Endothelial cell (in vitro differentiated cells): ENCODE results near the gene CACNG4. TPM values are rescaled to one million over a fixed set of nuclear protein-coding genes. Genes with fewer than 3 reads are reported as not detected.

Source experiments
- DNase-seq: peaks from one replicate; pipeline ENCODE4 v3.0.0; 2021; ENCODE audit warnings: low spot score
- H3K27ac Mint-ChIP-seq: one replicate; pipeline ENCODE4 v1.8.0; 2021; ENCODE audit warnings: mixed read lengths, inconsistent platforms; ENCODE audit not compliant: unreplicated experiment
- H3K27me3 Mint-ChIP-seq: one replicate; pipeline ENCODE4 v1.8.0; 2021; ENCODE audit warnings: mild to moderate bottlenecking, moderate library complexity, mixed read lengths, inconsistent platforms; ENCODE audit not compliant: unreplicated experiment
- H3K36me3 Mint-ChIP-seq: one replicate; pipeline ENCODE4 v1.8.0; 2021; ENCODE audit warnings: mild to moderate bottlenecking, low read depth, mixed read lengths, inconsistent platforms; ENCODE audit not compliant: unreplicated experiment
- H3K4me1 Mint-ChIP-seq: one replicate; pipeline ENCODE4 v1.8.0; 2021; ENCODE audit warnings: mild to moderate bottlenecking, mixed read lengths, inconsistent platforms; ENCODE audit not compliant: unreplicated experiment
- H3K4me3 Mint-ChIP-seq: one replicate; pipeline ENCODE4 v1.8.0; 2021; ENCODE audit warnings: mild to moderate bottlenecking, mixed read lengths, inconsistent platforms; ENCODE audit not compliant: unreplicated experiment
- H3K9me3 Mint-ChIP-seq: one replicate; pipeline ENCODE4 v1.8.0; 2021; ENCODE audit warnings: mixed read lengths, inconsistent platforms; ENCODE audit not compliant: unreplicated experiment
- total RNA-seq: library from RNA; stranded (reverse); fragmentation: NEBNext Ultra II Directional; extraction: Animal tissue kit (Norgen Biotek cat#: 25700); gene quantifications from one replicate; pipeline ENCODE4 v1.2.1, GENCODE V29; 2021; ENCODE audit not compliant: unreplicated experiment
- TF ChIP-seq, protein P1 (sequence below): fragments of 200-600 bp; sonication (generic); IDR thresholded peaks from one replicate; pipeline ENCODE4 v1.5.0; 2021; ENCODE audit warnings: antibody characterized with exemption; ENCODE audit not compliant: unreplicated experiment

CACNG4 gene
- total RNA-seq, 1 donor from 2014 or later = 0.33 TPM

DNA sequence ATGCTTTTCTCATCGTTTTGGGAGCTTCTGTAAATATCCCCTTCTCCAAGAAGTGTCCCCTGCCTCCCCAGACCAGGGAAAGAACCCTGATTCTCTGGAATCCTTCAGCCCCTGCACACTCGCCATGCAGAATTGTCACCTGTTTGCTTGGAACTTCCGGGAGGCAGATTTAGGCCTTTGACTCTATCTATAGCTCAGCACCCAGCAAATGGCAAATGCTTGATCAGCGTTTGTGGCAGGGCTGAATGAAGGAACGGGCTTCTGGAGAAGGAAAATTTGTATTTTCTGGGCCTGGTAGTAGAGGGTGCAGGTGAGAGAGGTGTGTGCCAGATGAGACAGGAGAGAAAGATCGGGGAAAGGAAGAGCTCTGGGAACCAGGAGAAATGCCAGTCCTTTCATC is 18.3 kb upstream of the CACNG4 start:
- TF ChIP-seq, protein P1, sequence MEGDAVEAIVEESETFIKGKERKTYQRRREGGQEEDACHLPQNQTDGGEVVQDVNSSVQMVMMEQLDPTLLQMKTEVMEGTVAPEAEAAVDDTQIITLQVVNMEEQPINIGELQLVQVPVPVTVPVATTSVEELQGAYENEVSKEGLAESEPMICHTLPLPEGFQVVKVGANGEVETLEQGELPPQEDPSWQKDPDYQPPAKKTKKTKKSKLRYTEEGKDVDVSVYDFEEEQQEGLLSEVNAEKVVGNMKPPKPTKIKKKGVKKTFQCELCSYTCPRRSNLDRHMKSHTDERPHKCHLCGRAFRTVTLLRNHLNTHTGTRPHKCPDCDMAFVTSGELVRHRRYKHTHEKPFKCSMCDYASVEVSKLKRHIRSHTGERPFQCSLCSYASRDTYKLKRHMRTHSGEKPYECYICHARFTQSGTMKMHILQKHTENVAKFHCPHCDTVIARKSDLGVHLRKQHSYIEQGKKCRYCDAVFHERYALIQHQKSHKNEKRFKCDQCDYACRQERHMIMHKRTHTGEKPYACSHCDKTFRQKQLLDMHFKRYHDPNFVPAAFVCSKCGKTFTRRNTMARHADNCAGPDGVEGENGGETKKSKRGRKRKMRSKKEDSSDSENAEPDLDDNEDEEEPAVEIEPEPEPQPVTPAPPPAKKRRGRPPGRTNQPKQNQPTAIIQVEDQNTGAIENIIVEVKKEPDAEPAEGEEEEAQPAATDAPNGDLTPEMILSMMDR = no peak
- Mint-ChIP-seq H3K27ac (no peak overlapping the region), H3K9me3 (no peaks in the 10 kb centered on the region), H3K4me1 (no peaks in the 10 kb centered on the region), H3K36me3 (no peaks in the 10 kb centered on the region), H3K4me3 (no peak overlapping the region), H3K27me3 (peaks cover 3% of the 10 kb centered on the region)
- no peak for DNase-seq

DNA sequence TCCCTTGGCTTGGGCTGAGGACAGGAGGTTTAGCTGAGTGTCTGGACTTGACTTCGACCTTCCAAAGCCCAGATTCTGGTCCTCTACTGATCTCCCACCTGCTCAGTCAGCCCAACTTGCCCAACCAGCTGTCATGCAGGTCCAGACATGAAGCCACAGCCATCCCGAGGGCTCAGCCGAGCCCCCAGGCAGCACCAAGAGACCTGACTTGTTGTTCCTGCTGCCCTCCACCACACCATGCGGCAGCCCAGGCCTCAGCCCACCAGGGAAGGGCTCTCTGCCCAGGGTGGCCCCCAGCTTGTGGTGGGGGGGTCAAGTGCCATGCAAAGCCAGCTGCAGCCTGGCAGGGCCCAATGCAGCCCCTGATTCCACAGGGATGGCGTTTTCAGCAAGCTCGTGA is 17.2 kb upstream of the CACNG4 start:
- DNase-seq = no peak
- Mint-ChIP-seq H3K27me3 (peaks cover 3% of the 10 kb centered on the region), H3K36me3 (no peaks in the 10 kb centered on the region), H3K4me1 (no peaks in the 10 kb centered on the region), H3K9me3 (no peaks in the 10 kb centered on the region), H3K27ac (no peak overlapping the region), H3K4me3 (no peak overlapping the region)
- TF ChIP-seq, protein P1 = no peak

DNA sequence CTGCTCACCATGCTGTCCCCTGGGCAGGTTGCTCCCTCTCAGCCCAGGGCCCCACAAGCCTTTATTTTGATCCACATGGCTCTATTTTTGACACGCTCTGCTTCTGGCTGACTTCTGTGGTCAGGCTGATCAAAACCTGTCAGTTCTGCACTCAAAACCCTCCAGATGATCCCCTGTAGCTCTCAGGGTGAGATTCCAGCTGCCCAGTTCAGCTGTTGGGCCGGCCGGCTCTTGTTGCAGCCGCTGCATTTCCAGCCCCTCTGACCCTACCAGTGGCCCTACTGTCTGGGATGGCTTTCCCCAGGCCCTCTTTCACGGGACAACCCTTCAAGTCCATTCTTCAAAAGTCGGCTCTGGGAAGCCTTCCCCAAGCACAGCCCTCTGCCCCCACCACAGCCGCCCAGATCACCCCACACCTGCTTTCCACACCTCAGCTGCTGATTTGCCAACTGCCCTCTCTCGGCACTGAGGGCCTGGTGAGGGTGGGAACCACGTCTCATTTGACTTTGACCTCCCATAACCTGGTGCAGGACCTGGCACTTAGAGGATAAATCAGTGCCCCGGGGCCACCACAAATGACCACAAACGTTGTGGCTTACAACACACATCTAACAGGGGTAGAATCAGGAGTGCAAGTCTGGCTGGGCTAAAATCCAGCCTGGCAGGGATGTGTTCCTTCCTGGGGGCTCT is 16.3 kb upstream of the CACNG4 start:
- Mint-ChIP-seq H3K9me3 (no peaks in the 10 kb centered on the region), H3K27me3 (peaks cover 3% of the 10 kb centered on the region), H3K4me1 (no peaks in the 10 kb centered on the region), H3K36me3 (no peaks in the 10 kb centered on the region), H3K4me3 (no peak overlapping the region), H3K27ac (no peak overlapping the region)
- TF ChIP-seq, protein P1 = no peak
- no peak for DNase-seq

DNA sequence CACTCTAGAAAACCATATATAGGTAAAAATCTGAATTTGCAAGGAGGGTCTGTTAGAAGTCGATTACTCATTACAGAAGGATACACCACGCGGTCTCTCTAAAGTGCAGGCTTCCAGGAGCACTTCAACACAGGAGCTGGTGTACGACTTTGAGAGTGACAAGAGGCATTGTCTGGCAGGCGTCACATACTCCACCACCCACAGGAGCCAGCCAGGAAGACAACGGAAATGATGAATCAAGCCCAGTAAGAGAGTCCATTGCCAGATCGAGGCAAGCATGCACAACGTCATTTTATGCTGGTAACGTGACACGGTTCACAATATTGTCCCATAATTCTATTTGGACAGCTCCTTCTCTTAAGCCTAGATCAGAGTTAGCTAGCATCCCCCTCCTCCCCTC is 15.0 kb upstream of the CACNG4 start:
- TF ChIP-seq, protein P1 = no peak
- Mint-ChIP-seq H3K27me3 (peaks cover 3% of the 10 kb centered on the region), H3K4me1 (no peaks in the 10 kb centered on the region), H3K36me3 (no peaks in the 10 kb centered on the region), H3K4me3 (no peak overlapping the region), H3K9me3 (no peaks in the 10 kb centered on the region), H3K27ac (no peak overlapping the region)
- DNase-seq = no peak

DNA sequence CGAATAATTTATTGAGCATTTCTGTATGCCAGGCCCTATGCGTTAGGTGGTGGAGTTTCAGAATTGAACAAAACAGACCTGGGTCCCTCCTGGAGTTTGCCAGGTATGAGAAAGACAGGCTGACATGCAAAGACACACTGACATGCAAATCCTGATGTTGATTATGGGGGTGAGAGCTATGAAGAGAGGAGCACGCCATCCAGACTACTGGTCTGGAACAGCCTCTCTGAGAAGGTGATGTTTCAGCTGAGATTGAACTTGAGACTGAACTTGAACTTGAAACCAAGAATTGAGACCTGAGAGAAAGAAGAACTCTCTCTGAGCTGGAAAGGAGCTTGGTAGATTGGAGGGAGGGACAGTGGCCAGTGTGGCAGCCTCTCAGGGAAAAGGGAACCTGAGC is 14.2 kb upstream of the CACNG4 start:
- H3K27ac Mint-ChIP-seq = no peak overlapping the region
- no peaks in the 10 kb centered on the region for H3K36me3 Mint-ChIP-seq
- DNase-seq = no peak
- H3K27me3 Mint-ChIP-seq = peaks cover 3% of the 10 kb centered on the region
- TF ChIP-seq, protein P1 = no peak
- no peak overlapping the region for H3K4me3 Mint-ChIP-seq
- no peaks in the 10 kb centered on the region for H3K4me1 Mint-ChIP-seq
- no peaks in the 10 kb centered on the region for H3K9me3 Mint-ChIP-seq
